Fibroblast of peridontal ligament (primary cell): ENCODE results near the gene CLDND2.

Experiments used
- DNase-seq: peaks from one replicate; pipeline ENCODE4 v3.0.0-alpha.2; 2010; ENCODE audit errors: extremely low read depth

The CLDND2 gene

DNA sequence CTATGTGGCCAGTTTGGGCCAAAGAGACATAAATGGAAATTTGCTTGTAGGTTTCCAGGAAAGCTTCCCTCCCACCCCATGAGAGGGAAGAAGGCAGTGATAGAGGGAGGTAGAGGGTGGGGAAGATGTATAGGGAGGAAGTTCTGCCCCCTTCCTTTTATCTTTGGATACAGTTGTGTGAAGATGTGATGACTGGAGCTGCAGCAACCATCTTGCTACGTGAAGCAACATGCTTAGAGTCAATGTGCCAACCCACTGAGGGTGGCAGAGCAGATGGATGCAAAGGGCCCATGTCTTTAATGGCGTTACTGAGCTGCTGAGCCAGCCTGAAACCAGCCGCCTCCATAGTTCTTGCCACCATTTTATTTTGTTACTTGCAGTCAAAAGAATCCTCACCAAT, 37.6 kb downstream of the CLDND2 start:
- no peak for DNase-seq

DNA sequence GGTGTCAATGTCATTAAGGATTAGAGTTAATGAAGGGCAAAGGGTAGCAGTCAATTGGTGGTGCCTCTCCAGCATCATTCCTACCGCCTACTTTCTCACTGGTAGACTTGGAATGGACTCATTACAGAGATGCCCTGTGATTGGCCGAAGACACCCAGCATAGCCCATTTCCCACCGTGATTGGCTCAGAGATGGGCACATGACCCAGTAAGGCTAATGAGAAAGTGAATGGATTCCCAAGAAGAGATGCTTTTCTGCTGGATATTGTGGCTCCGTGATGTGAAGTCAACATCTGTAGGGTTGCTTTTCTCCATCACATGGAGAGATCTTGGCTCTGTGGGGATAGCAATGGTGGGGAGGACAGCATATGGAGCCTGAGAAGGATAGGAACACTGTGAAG, 38.4 kb downstream of the CLDND2 start:
- DNase-seq, result no peak

DNA sequence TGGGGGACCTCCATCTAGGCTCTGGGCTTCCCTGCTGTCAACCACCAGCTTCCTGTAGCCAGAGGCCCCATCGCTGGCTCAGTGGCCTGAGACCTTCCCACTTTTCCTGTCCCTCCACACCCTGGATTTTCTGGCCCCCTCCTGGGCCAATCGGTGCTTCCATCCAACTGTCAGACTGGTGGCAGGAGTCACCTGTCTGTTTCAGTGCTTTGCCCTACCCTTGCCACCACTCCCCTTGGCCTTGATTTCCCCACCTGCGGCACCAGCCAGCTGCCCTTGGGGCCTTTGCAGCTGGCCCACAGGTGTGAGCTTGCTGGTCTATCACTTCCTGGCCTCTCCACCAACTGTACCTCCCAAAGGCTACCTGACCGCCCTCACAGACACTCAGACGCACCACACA, 39.4 kb downstream of the CLDND2 start:
- DNase-seq, result no peak

DNA sequence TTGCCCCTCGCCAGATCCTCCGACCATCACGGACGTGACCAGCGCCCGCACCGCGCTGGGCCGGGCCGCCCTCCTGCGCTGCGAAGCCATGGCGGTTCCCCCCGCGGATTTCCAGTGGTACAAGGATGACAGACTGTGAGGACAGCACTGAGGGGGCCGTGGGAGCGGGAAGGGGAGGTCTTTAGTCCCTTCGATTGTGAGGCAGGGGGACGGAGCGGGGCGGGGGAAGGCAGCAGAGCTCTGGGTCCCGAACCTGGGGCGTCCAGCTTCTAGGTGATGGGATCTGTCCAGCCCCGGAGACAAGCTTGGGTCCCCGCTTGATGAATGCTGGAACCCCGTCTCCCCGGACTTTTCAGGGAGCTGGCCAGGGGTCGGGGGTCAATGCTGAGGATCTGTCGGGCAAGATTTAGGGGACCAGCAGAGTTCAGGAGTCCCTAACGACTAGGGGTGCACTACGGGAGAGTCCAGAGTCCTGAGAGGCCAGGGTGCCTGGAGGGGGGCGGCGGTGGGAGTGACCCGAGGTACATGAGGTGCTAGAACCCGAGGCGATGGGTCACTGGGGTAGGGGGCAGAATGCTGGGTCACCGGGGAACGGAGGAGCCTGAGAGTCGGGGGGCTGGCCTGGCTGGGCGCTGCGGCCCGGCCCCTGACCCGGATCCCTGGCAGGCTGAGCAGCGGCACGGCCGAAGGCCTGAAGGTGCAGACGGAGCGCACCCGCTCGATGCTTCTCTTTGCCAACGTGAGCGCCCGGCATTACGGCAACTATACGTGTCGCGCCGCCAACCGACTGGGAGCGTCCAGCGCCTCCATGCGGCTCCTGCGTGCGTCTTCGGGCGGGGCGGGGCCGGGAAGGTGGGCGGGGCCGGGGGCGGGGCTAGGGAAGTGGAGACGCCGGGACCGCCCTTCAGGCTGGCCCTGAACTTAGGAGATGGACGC, 41.5 kb downstream of the CLDND2 start:
- no peak for DNase-seq

DNA sequence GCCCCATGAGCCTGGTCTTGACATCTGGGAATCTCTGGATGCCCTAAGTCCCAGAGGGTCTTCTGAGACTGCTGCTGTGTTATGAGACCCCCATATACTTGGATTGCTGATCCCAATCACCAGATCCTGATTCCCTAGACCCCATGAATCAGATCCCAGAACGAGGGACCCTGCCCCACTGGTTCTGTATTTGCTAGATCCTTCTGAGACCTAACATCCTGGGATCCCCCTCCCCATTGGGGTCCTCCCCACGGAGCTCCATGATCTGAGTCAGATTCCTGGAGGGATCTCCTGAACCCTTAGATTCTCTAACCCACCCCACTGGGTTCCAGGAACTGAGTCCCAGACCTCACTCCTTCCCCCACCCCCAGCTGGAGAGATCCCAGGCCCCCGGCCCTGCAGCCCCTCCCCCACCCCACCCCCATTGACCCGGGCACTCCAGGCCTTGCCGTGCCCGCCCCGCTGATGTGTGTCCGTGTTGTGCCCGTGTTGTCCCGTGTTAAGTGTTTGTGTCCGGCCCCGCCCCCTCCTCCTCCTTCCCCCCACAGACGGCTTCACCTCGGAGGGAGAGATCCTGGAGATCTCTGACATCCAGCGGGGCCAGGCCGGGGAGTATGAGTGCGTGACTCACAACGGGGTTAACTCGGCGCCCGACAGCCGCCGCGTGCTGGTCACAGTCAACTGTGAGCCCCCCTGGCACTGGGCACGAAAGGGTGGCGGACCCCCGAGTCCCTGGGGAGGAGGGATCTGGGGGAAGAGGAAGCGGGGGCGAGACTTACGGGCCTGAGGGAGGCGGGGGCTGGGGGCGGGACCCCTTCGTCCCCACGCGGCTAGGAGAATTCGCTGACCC, 42.4 kb downstream of the CLDND2 start:
- DNase-seq, result no peak

DNA sequence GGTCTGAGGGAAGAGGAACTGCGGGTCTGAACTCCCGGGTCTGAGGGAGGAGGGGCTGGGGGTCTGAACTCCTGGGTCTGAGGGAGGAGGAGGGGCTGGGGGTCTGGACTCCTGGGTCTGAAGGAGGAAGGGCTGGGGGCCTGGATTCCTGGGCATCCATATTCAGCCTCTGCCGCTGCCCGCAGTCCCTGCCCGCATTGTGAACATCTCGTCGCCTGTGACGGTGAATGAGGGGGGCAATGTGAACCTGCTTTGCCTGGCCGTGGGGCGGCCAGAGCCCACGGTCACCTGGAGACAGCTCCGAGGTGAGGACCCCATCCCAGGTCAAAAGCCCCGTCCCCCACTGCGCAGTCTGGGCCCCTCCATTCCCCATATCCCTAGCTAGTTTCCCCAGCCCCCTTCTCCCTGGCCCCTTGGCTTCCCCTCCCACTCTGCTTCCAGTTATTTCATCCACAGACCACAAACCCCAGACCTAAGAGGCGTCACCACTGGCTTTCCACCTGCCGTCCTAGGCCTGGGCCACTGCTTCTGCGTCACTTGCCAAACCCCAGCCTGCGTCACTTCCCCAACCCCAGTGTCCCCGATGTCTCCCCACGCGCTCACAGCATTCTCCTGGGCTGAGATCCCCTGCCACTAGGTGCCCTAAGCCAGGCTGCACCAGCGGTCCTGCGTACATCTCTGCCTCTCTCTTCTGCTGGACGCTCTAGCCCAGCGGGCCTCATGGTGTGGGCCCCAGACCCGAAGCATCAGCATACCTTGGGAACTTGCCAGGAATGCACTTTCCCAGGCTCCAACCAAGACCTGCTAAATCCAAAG, 43.4 kb downstream of the CLDND2 start:
- DNase-seq, result no peak

DNA sequence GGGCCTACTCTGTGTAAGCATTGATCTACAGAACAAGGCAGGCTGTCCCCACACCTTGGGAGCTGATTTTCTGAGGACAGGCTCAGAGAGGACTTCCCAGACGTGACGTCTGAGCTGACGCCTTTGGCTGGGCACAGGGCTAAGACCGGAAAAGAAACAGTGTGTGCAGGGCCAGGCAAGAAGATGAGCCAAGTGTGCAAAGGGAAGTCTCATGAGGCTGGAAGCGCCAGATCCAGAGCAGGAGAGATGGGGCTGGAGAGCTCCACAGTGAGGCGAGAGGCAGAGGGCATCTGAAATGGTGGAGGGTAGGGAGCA, 44.7 kb downstream of the CLDND2 start:
- no peak for DNase-seq

DNA sequence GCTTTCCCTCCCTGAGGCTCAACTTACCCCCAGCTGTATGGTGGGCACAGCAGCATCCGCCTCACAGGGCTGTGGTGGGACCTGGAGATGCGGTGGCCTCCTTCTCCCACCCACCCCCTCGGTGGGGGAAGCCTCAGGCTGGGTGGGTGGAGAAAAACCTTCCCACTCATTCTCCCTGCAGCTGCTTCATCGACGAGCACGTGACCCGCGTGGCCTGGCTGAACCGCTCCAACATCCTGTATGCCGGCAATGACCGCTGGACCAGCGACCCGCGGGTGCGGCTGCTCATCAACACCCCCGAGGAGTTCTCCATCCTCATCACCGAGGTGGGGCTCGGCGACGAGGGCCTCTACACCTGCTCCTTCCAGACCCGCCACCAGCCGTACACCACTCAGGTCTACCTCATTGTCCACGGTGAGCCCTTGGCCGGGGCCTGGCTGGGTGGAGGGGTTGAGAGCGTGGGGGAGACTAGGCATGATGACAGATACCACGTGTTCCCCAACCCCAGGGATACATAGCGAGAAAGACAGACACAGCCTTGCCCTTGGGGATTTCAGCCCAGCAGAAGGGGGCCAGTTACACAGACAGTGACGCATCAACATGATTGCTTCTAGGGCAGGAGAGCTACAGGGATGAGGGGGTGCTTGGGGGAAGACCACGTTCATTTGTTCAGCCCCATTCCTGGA, 45.2 kb downstream of the CLDND2 start:
- no peak for DNase-seq

DNA sequence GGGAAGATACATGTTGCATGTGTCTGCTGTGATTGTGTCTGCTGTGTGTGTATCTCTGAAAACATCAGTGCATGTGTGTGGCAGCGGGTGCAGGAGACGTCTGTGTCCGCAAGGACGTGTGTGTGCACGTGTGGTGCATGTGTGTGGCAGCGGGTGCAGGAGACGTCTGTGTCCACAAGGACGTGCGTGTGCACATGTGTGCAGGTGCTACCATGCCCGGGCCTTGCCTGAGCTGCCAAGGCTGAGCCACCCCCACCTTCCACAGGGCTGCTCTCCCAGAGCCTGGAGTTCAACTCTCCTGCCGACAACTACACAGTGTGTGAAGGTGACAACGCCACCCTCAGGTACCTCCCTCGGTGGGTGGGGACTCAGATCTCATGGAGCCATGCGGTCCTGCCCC, 47.0 kb downstream of the CLDND2 start:
- DNase-seq, result no peak

DNA sequence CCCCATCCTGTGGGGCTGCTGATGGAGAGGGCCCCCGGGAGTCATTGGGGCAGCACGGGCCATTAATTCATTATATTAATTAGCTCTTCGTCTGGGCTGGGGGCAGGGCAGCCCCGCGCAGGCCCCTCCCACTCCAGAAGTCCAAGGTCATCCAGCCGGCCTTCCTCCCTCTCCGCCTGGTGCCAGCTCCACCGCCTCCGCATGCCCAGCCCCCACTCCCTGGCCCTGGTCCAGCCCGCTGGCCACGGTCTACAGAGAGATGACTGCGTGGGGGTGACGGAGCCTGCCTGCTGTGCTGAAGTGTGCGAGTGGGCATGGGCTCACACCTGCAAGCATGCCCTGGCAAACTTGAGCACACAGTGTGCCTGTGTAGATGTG, 48.5 kb downstream of the CLDND2 start:
- no peak for DNase-seq

DNA sequence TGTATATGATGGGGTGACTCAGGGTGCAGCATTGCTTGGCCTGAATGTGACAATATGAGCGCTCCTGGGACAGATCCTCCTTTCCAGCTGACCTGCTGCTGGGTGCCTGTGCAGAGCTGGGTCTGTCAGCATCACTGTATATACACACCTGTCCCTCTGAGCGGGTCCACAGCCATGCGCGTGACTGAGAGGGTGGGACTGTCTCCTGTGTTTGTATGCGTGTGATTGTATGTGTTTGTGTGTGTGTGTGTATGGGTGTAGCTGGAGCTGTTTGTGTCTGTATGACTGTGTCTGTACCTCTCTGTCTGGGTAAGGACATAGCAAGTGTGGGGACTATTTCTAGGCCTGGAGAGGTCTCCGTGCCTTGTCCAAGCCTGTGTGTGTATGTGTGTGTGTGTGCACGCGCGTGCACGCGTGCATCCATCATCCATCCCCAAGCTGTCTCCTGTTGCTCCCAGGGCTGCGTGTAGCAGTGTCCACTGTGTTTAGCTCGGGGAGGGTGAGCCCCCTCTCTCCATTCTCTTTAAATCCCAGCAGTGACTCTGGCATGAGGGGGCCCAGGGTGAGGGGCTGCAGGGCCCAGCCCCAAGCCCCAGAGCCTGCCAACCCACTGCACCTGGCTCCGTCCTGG, 49.0 kb downstream of the CLDND2 start:
- DNase-seq, result no peak

DNA sequence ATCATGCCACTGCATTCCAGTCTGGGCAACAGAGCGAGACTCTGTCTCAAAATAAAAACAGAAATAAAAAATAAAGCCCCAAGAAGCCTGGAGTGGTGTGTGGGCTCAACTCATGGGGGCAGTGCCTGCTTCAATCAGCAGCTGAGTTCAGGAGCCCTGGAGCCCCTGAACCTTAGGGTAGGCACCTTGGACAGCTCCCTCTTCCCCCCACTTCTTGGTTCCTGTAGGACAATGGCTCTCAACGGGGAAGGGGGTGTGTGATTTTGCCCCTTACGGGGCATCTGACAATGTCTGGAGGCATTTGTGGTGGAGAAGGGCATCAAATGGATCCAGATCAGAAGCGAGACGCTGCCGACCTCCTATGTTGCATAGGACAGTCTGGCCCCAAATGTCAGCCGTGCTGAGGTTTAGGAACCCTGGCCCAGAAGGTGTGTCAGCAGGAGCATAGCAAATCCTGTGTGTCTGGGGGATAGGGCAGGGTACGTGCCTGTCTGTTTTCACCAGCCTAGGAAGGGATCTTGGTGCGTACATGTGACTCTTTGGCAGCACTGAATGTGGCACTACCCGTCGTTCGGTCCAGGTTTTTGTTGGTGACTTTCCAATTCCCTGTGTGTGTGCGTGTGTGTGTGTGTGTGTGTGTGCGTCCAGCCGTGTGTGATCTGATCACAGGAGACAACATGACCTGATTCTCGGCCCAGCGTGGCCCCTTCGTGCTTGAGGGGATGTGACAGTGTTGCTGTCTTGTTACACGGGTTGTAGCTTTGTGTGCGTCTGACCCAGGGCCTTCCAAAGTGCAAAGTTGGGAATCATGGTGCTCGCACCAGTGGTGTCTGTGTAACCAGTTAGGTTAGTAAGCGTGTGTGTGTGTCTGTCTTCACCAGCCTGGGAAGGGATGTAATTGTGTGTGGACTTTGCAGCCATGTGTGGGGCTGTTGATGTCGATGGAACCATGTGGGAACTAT, 49.8 kb downstream of the CLDND2 start:
- no peak for DNase-seq

DNA sequence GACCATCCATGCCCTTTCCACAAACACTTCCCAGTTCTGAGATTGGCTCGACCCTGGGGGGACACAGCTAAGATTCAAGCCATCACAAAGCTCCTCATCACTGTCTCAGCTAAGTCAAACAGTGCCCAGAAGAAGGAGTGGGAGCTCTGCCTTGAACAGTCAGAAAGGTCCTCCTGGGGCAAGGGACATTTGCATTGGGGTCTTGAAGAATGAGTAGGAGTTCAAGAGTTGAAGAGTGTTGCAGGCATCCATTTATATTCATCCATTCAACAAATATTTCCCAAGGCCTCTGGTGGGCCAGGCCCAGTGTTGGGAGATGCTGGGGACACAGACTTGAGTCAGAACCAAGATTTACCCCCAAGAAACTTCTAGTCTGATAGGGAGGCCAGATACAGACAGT, 50.8 kb downstream of the CLDND2 start:
- DNase-seq, result no peak

DNA sequence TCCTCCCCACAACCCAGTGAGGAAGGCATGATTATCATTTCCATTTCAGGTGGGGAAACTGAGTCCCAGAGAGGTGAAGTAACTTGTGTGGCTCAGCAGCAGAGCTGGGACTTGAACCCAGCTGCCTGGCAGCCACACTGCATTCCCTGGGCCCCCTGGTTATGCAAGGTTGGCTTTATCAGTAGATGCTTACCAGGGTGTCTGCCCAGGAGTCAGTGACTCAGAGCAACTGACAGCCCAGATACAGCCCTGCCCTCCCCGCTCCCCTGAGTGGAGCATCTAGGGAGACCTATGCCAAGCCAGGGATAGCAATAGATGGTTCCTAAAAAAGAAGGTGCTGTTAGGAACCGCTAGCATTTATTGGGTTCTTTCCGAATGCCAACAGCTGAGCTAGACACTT, 51.4 kb downstream of the CLDND2 start:
- DNase-seq, result no peak
